SK-N-SH treated with all-trans-retinoic acid at 6 μM for 48 hours (cell line): ENCODE data around the gene BRD7.

ENCODE experiments used
- CSRNP3 ChIP-seq: fragments of 250-450 bp; sonication (Bioruptor Pico); IDR thresholded peaks from 2 replicates; pipeline ENCODE4 v1.5.1; 2021; ENCODE audit warnings: mild to moderate bottlenecking, moderate library complexity
- PATZ1 ChIP-seq: fragments of 250-450 bp; sonication (Bioruptor Pico); IDR thresholded peaks from 2 replicates; pipeline ENCODE4 v1.8.0; 2020; ENCODE audit warnings: mild to moderate bottlenecking, moderate library complexity, borderline replicate concordance
- ZC3H10 ChIP-seq: fragments of 250-450 bp; sonication (Bioruptor Pico); IDR thresholded peaks from 2 replicates; pipeline ENCODE4 v1.5.1; 2021; ENCODE audit warnings: mild to moderate bottlenecking, moderate library complexity
- ZFP3 ChIP-seq: fragments of 250-450 bp; sonication (Bioruptor Pico); IDR thresholded peaks from 2 replicates; pipeline ENCODE4 v1.5.0; 2020; ENCODE audit warnings: mild to moderate bottlenecking, moderate library complexity
- ZNF565 ChIP-seq: fragments of 450-650 bp; formaldehyde crosslinking; conservative IDR thresholded peaks from 2 replicates; pipeline ENCODE4 v1.5.0; 2020; ENCODE audit warnings: low read depth, mild to moderate bottlenecking, moderate library complexity

- TF ChIP-seq ZC3H10 (CRISPR knock-in tag) = no peak
- TF ChIP-seq ZNF565 (CRISPR knock-in tag) = no peak
- TF ChIP-seq ZFP3 (CRISPR knock-in tag) = no peak
- TF ChIP-seq CSRNP3 (CRISPR knock-in tag) = no peak
- no peak for TF ChIP-seq PATZ1 (CRISPR knock-in tag)
These were observed 89.3 kb downstream of the BRD7 start for GRCh38 chr16:50279504-50279865.
